HG03064 (cell line): ENCODE data around the gene PLEKHA7.
A peak's percentile ranks its signal among the peaks of the same experiment; 100 is the strongest.

ENCODE experiments used
- ATAC-seq: cut with Tn5 transposase; IDR thresholded peaks from one replicate; pipeline ENCODE4 v1.9.1; 2021; ENCODE audit warnings: low read depth; ENCODE audit not compliant: unreplicated experiment

The PLEKHA7 gene

DNA sequence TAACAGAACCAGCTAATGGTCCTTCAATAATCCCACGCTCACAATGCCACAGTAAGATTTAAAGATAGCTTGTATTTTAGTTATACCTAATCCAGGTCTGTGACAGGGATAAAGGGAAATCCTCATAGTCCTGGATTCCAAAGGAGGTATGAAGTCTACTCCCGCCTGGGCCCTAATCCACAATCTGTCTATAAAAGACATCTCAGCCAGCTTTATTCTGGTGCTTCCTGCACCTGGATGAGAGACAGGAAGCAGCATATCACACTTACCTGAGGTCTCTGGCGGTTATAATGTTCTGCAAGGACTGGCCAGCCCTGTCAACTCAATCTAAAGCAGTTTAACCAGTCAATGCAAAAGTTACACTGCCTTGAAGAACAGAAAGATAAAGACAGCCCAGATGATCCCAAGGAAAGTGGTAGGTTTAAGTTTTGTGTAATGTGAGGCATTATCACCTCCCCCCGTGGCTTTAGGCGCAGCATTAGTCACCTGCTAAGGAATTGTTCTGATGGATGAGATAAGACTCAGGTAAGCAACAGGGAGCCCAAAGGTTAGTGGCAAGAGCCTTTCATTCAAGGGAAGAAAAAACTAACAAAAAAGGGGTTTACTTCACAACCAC is 57.6 kb downstream of the PLEKHA7 start:
- ATAC-seq, result no peak

DNA sequence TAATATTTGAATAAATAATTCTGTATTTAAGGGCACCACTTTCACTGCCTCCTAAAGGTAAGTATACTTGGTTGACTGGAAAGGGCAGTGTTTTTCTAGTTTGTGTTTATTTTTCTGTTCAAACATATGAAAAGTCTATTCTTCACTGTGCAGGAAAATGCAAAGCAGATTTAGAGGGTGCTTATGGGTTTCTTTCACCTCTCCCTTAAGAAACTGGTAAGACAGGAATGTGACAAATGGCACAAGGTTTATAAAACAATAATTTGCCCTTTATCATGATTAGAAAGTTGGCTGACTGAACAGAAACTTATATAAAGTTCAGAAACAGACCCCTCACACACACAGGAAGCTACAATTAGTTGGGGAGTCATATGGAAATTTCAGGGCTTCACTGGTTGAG is 60.6 kb downstream of the PLEKHA7 start:
- no peak for ATAC-seq

DNA sequence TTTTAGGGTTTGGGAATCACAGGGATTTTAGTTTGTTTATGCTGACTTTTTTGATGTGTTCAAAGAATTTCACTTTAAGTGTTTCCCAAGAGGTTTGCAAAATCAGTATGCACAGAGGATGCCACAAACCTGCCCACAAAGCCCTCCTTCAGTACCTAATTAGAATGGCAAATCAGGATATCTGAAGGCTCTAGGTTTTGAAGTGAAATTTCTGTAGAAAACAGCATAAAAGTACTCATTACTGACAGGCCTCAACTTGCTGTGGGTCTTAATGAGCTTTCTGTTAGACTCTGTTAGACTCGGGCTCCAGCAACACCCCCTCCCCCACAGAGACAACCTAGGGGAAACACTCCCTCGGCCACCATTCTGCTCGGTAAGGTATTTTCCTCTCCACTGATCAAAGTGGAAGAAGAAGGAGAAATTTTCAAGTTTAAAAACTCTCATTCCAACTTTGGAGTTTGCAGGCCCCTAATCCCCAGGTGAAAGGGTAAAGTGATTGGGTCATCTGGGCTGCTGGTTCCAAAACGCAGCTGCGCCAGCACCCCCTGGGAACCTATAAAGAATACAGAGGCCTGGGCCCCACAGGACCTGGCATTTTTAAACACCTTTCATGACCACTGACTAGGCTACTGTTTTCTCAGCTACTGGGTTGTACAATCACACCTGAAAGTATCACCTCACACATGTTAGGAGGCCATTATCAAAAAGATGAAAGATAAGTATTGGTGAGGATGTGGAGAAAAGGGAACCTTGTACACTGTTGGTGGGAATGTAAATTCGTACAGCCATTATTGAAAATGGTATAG is 67.5 kb downstream of the PLEKHA7 start:
- peak; percentile 56 for ATAC-seq

DNA sequence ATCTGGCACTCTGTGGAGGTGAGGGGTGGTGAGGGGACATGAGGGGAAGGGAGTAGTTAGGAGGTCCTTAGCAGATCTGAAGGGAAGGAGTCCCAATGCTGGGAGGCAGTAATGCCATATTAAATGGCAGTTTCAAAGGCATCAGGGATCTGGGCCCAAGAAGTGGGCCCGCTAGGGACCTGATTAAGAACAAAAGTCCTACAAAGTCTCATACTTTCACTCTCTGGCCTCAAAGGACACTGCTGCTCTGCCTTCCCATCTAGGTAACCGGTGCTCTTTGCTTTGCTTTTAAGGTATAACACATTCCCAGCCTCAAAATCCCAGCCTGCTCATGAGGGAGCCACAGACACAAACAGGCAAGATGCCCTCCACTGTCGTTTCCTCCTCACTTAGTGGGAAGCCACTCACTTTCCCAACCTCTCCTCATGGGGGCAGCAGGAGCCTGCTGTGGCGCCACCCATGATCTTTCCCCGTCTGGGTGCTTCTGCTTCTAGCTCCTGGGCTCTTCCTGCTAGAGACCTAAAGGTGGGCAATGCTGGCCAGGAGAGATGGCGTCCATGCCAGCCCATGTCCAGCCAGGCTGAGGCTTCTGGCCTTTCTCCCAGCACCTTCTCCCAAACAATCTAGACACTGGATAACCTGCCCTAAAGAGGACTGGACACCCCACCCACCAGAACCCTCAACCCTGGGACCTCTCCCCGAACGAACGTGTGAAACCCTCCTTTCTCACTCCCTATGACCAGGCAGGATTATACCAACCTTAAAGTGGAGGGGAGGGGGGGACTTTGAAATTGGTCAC is 68.3 kb downstream of the PLEKHA7 start:
- ATAC-seq, result peak; percentile 77

DNA sequence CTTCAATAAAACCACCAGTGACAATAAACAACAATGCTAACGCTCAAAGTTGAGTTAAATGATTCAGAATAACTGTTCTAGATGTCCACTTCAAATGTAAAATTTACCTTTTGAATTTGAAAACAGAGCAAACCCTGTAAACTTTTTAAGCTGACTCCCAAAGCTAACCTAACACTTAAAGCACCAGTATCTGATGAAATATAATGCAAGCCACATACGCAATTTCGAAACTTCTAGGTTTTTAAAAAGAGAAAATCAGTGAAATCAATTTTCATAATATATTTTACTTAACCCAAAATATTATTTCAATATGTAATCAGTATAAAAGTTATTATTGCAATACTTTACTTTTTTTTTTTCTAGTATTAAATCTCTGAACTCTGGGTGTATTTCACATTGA is 71.3 kb downstream of the PLEKHA7 start:
- no peak for ATAC-seq

DNA sequence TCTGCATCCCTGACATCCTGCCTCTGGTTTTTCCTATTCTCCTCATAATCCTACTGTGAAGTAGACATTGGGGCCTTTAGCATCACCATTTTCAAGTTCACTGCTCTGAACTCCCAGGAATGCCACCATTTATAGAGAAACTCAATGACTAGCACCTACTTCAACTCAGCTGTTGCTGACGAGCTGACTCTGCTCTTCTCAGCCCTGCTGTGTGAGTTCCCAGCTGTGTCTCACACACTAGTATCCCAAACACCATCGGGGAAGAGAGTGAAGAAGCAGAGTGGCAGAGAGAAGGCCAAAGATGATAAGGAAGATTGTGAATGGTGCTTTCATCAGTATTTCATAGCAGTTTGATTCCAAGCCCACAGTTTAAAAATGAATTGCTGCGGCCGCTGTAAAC is 71.9 kb downstream of the PLEKHA7 start:
- no peak for ATAC-seq

DNA sequence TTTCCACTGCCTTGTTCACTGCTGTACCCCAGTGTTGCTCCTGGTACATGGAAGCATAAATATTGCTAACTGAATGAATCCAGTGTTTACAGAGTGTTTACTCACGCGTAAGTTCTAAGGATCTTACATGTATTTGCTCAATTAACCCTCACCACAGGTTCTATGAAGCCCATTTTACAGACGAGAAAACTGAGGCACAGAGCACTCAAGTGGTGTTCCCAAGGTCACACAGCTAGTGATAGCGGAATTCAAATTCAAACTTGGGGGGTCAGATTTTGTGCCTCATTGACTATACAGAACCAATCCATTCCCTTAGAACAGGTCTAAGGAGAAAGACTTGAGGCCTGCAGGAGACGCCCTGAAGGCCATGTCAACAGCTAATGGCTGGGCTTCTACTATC is 72.3 kb downstream of the PLEKHA7 start:
- no peak for ATAC-seq

DNA sequence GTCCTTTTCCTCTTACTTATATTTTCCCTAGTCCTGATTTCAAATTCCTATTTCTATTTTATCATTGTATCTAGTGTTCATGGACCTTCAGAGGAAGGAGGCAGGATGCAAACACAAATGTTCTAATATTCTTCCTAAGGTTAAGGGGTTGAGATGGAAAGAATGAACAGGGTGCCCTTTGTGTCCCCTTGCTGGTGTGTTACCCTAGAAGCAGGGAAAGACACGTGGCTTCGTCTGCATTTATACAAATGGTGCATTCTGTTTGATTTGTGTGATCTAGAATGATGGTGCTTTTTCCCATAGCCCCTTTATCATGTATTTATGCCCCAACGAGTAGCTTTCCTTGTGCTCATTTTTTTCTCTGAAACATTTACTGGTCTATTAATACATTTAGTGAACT is 76.2 kb downstream of the PLEKHA7 start:
- no peak for ATAC-seq

DNA sequence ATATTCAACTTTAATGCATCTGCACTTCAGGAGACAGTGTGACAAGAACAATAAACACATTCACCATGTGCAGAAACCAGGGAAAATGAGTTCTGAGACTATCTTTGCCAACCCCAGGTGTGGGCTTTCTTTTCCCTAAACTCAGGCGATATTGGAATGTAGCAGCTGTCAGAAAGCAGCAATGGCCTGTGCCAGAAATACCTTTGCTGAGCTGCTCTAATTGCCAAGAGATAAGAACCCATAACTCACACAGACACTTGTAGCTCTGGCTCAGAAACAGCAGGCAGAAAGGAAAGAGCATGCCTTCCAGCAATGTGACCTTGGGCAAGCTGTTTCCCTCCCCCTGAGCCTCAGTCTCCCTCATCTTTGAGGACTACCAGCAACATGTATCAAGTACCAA is 77.6 kb downstream of the PLEKHA7 start:
- ATAC-seq, result no peak

DNA sequence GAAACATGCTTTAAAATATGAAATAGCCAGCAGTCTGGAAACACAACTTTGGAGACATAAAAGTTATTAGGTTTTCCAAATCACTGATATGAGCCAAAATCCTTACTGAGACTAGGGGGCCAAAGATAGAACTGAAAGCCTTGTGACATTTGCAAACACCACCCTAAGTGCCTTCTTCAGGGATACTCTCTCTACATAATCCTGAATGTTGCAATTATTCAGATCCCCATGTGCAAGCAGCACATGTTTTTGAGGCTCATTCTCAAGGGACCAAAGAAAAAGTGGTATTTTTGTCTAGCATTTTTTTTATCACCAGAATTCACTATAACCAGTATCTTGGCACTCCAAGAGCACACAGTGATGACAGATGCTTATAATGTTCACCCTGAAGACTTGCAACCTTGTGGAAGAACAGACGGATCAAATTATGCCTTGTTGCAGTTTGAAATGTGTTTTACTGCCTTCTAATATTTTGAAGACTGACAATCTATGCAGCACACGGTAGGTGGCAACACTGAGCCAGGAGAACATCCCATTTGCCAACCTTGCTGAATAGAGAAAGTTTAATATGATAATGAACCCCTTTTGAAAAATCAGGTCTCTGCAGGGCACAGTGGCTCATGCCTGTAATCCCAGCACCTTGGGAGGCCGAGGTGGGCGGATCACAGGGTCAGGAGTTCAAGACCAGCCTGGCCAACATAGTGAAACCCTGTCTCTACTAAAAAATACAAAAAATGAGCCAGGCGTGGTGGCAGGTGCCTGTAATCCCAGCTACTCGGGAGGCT is 78.5 kb downstream of the PLEKHA7 start:
- no peak for ATAC-seq

DNA sequence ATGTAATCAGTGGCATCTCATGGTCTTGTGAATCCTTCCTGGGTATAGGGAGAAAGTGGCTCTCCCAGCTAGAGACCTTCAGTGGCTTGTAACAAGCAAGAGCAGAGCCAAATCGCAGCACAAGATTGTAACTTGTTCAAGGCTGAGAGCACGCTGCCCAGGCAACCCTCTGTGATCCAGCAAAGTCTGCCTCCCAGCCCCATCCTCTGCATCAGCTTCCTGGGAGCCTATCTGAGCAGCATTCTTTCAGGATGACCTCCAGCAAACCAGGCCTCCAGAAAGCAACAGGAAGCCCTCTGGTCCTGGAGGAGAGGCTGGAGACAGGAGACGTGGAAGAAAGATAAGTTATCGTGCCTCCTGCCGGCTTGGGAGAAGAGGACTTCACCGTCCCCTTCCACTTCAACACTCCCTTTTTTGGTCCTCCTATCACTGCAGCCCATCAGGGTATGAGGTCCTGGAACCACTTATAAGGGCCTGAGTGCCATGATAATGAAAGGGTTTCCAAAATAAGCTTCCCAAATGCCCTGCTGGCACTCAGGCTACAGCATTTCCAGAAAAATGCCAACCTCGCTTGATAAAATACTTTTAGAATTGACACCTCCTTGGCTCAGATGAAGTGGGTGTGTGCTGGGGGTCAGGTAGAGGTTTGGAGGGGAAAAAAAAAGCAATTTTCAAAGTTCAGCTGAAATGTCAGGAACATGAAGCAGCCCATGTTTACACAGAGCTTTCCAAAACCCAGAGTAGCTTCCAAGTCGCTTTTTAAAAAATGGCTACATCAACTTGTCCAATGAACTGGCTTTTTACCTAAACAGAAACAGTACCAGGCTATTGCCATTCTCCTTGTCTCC is 80.2 kb downstream of the PLEKHA7 start:
- ATAC-seq, result no peak

DNA sequence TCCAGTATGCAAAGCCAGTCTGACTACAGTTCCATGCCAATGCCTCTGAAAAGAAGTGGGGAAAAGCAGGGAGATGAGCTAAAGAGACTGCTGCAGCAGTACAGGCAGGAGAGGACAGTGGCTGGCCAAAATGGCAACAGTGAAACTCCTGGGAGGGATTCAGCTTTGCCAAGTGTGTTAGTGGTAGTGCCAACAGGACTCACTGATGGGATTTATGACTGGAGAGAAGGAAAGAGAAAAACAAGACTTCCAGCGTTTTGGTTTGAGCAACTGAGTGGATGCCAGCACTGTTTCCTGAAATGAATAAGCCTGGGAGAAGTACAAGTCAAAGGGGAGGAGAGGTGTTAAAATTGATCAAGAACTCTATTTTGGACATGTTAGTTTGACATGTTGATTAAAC is 80.9 kb downstream of the PLEKHA7 start:
- ATAC-seq, result no peak

DNA sequence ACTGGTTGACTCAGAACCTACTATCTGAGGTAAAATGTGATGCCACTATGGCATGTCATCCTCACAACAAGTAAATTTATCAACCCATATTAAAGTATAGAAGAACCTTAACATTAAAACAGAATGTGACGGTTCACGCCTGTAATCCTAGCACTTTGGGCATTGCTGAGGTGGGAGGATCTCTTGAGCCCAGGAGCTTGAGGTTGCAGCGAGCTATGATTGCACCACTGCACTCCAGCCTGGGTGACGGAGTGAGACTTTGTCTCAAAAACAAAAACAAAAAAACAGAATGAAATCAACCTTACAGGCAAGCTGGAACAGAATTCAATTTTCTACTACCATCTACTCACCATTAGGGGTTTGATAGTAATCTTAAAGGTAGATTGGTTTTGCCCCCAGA is 86.2 kb downstream of the PLEKHA7 start:
- ATAC-seq, result no peak

DNA sequence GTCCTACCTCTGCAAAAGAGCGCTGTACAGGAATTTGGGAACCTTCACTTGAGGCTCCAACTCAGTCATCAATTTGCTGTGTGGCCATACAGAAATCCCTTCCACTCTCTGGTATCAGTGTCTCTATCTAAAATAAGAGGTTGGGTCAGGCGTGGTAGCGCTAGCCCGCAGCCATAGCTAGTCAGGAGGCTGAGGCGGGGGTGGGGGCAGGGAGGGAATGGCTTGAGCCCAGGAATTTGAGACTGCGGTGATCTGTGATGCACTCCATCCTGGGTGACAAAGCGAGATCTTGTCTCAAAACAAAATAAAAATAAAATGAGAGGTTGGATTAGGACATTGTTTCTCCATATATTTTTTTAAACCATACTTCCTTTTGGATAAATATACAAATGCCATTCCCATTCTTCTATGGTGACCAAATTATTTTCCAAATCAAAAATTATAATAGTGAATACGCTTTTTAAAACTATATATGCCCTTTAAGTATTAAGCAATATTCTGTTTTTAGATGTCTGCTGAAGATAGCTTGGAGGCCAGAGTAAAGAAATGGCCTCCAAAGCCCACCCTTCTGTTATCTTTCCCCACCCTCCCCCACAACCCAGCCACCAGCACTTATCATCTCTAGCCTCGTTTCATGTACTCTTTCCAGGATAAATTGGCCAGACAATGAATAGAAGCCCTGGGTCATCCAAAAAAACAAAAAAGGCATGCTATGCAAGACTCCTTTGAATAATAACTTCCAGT is 87.2 kb downstream of the PLEKHA7 start:
- ATAC-seq, result no peak

DNA sequence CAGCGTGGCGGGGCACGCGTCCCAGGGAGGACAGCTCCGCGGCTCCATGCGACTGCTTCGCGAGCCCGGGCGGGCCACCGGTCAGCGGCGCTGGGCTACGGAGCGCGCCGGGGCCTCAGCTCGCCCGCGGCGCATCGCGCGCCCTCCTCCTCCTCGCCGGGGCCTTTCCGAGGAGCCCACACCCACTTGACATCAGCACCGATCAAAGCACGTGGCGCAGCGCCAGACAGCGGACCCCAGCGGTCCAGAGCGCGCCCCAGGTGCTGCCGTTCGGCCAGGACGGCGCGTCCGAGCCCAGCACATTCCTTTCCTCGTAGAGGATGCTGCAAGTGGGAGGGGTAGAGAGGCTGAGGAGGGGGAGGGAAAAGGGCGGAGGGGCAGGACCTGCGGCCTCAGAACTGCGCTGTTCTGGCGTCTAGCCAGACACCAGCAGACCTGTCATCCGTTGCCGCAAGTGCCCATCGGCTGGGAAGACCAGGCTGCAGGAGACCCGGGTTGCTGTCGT is 88.6 kb downstream of the PLEKHA7 start:
- ATAC-seq, result no peak

DNA sequence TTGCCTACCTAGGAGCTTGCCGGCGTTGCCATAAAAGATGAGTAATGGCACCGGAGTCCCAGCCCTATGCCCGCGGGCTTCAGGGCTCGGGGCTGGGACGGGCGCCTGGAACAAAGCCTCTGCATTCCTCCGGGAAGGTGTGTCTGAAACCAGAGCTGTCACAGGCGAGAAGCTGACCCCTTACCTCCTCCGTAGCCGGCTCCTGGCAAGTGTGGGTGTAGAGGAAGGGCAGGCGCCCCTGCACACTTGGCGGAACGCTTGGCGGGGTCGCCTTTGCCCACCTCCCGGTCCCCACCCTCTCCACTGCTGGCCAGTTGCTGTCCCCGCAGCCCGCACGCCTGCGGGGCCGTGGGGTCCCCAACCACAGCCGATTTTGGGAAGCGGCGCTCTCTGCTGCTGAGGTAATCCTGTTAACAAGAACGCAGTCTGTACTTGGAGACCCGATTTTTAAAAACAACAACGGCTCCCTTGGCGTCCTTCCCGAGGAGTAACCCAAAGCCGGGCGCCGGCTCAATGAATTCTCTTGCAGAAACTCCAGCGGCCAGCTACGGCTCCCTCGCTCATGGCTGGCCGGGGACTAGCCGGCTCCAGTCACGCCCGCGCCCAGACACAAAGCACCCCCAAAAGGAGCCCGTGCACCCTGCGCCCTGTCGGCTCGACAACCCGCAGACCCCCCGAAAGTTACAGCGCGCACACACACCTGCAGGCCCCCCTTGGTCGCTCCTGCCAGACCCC is 89.2 kb downstream of the PLEKHA7 start:
- no peak for ATAC-seq

DNA sequence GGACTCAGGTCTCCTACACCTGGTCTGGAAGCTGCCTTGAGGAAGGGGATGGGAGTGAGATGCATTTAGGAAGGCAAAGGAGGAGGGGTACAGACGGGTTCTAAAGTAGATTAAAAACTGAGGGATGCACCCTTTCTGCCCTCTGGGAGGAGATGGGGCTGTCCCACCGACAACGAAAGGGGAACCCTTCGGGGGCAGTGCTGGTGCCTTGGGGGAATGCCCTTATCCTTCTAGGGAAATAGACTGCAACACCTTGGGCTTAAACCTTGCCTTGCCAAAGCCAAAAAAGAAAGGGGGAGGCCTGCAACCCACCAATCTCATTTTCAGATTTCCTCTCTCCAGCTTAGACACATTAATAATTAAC is 89.8 kb downstream of the PLEKHA7 start:
- ATAC-seq, result no peak

DNA sequence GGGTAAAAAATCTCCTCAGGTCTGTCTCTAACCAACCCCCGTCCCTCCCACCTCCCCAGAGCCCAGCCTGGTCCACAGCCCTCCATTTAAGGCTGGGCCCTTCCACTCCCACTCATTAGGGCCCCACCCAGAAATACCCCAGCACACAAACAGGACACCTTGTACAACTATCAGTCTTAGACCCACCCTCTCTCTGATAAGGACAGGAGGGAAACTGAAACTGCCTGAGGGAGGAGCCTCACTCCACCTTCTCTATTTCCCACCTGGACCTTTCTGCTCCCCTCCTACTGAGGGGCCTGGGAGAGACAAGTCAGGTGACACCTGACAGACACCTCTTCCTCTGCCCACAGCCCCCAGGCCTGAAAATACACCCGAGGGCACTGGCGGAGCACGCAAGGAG is 90.2 kb downstream of the PLEKHA7 start:
- no peak for ATAC-seq
